ENCODE results near the gene CCDC86.

CCDC86 gene

GRCh38 chr11:60870733-60871377, 28.9 kb downstream of the CCDC86 start:
- no peak for DNase-seq

- no peak for DNase-seq
These were observed 29.6 kb downstream of the CCDC86 start for GRCh38 chr11:60871378-60872061.

- no peak for DNase-seq
These were observed 30.4 kb downstream of the CCDC86 start for GRCh38 chr11:60872124-60872960.

- no peak for DNase-seq
These were observed 31.1 kb downstream of the CCDC86 start for GRCh38 chr11:60872961-60873524.

GRCh38 chr11:60873533-60873932, 31.6 kb downstream of the CCDC86 start:
- DNase-seq: no peak

GRCh38 chr11:60874421-60875365, 32.8 kb downstream of the CCDC86 start:
- no peak for DNase-seq

GRCh38 chr11:60875366-60876167, 33.7 kb downstream of the CCDC86 start:
- no peak for DNase-seq

- no peak for DNase-seq
These were observed 34.2 kb downstream of the CCDC86 start for GRCh38 chr11:60876168-60876485.

- no peak for DNase-seq
These were observed 36.6 kb downstream of the CCDC86 start for GRCh38 chr11:60878245-60879101.

- no peak for DNase-seq
These were observed 37.2 kb downstream of the CCDC86 start for GRCh38 chr11:60879104-60879503.

- no peak for DNase-seq
These were observed 38.2 kb downstream of the CCDC86 start for GRCh38 chr11:60879971-60880588.

GRCh38 chr11:60880643-60881282, 38.9 kb downstream of the CCDC86 start:
- DNase-seq: no peak

GRCh38 chr11:60887556-60887955, 45.6 kb downstream of the CCDC86 start:
- DNase-seq: peak in 1 of 2 donors; percentile 24

GRCh38 chr11:60889869-60890311, 48.0 kb downstream of the CCDC86 start:
- no peak for DNase-seq

- no peak for DNase-seq
These were observed 48.8 kb downstream of the CCDC86 start for GRCh38 chr11:60890696-60891095.

GRCh38 chr11:60891103-60891741, 49.3 kb downstream of the CCDC86 start:
- DNase-seq: no peak

GRCh38 chr11:60895687-60896086, 53.8 kb downstream of the CCDC86 start:
- DNase-seq: no peak

GRCh38 chr11:60897496-60897895, 55.6 kb downstream of the CCDC86 start:
- DNase-seq: no peak
